Glomerular endothelial cell (primary cell): ENCODE results near the gene STT3A. TPM values are rescaled to one million over a fixed set of nuclear protein-coding genes. Genes with fewer than 3 reads are reported as not detected.

Source experiments
- DNase-seq: peaks from one replicate; pipeline ENCODE4 v3.0.0-alpha.2; 2011; ENCODE audit warnings: low read depth, low spot score; ENCODE audit errors: extremely low read depth
- total RNA-seq: library from RNA; depleted of rRNA; stranded (reverse); fragments of >200 nt; gene quantifications from 2 replicates; pipeline ENCODE4 v1.2.3, GENCODE V29; 2015

The STT3A gene
- total RNA-seq, 1 donor from 2014 or later, result 171 TPM

GRCh38 chr11:125649465-125650166 is 57.0 kb downstream of the STT3A start:
- no peak for DNase-seq

- no peak for DNase-seq
Measured at GRCh38 chr11:125662689-125663088, 70.0 kb downstream of the STT3A start.

GRCh38 chr11:125663910-125664309 is 71.3 kb downstream of the STT3A start:
- DNase-seq, result no peak

GRCh38 chr11:125667151-125667550 is 74.5 kb downstream of the STT3A start:
- no peak for DNase-seq

GRCh38 chr11:125670172-125670571 is 77.5 kb downstream of the STT3A start:
- DNase-seq, result no peak

GRCh38 chr11:125671561-125671960 is 78.9 kb downstream of the STT3A start:
- DNase-seq, result no peak

Other genes with a start within 250 kb of the STT3A start
- gene FEZ1, start 96.6 kb upstream of the STT3A start, total RNA-seq, result 63.2 and 85.3 TPM in 2 replicates
- gene EI24, start 23.4 kb upstream of the STT3A start, total RNA-seq, result 128 and 189 TPM in 2 replicates
- 12.6 and 18.0 TPM in 2 replicates for gene CHEK1, start 32.3 kb downstream of the STT3A start, total RNA-seq
- gene ACRV1, start 88.0 kb downstream of the STT3A start, total RNA-seq, result not detected in 2 replicates
- not detected in 2 replicates for gene PATE1, start 153.4 kb downstream of the STT3A start, total RNA-seq
- gene PATE2, start 186.0 kb downstream of the STT3A start, total RNA-seq, result 0.93 TPM in 1 of 2 replicates, not detected in the other
- not detected in 2 replicates for gene PATE3, start 195.3 kb downstream of the STT3A start, total RNA-seq
- gene PATE4, start 240.5 kb downstream of the STT3A start, total RNA-seq, result not detected in 2 replicates